GM19397 (cell line): ENCODE data around the gene CCT5.
"Not testable (repeated sequence)": the region's sequence is repeated elsewhere in the genome, so short reads cannot be mapped to it uniquely, and the experiment has no call there.

Experiments
- ATAC-seq: cut with Tn5 transposase; IDR thresholded peaks from one replicate; pipeline ENCODE4 v1.9.1; 2021; ENCODE audit warnings: mild to moderate bottlenecking, moderate library complexity; ENCODE audit not compliant: unreplicated experiment

Gene CCT5

GRCh38 chr5:10275460-10275859 lies 25.4 kb downstream of the CCT5 start:
- ATAC-seq, result no peak

- ATAC-seq, result no peak
Measured at GRCh38 chr5:10275991-10276390, 25.9 kb downstream of the CCT5 start.

- ATAC-seq, result no peak
Measured at GRCh38 chr5:10276691-10277090, 26.6 kb downstream of the CCT5 start.

GRCh38 chr5:10277773-10278630 lies 27.9 kb downstream of the CCT5 start:
- no peak for ATAC-seq

GRCh38 chr5:10278658-10279279 lies 28.7 kb downstream of the CCT5 start:
- ATAC-seq, result no peak

- ATAC-seq, result no peak
Measured at GRCh38 chr5:10279328-10279727, 29.2 kb downstream of the CCT5 start.

GRCh38 chr5:10279925-10280720 lies 30.0 kb downstream of the CCT5 start:
- ATAC-seq, result no peak

- peak; percentile 91 for ATAC-seq
Measured at GRCh38 chr5:10283927-10284635, 34.0 kb downstream of the CCT5 start.

- not testable (repeated sequence) for ATAC-seq
Measured at GRCh38 chr5:10285362-10285761, 35.3 kb downstream of the CCT5 start.

- no peak for ATAC-seq
Measured at GRCh38 chr5:10286162-10286861, 36.2 kb downstream of the CCT5 start.

- no peak for ATAC-seq
Measured at GRCh38 chr5:10286862-10287227, 36.8 kb downstream of the CCT5 start.

GRCh38 chr5:10288592-10289219 lies 38.6 kb downstream of the CCT5 start:
- ATAC-seq, result peak; percentile 53

- no peak for ATAC-seq
Measured at GRCh38 chr5:10289353-10289752, 39.3 kb downstream of the CCT5 start.

GRCh38 chr5:10289991-10290390 lies 39.9 kb downstream of the CCT5 start:
- ATAC-seq, result no peak

GRCh38 chr5:10290438-10290837 lies 40.4 kb downstream of the CCT5 start:
- no peak for ATAC-seq

GRCh38 chr5:10291692-10292339 lies 41.7 kb downstream of the CCT5 start:
- no peak for ATAC-seq

GRCh38 chr5:10293907-10294662 lies 44.0 kb downstream of the CCT5 start:
- ATAC-seq, result no peak

GRCh38 chr5:10295619-10296326 lies 45.7 kb downstream of the CCT5 start:
- no peak for ATAC-seq
